Measurements from ENCODE around the gene HEY2.
A peak's percentile ranks its signal among the peaks of the same experiment; 100 is the strongest.
"Not testable (repeated sequence)": the region's sequence is repeated elsewhere in the genome, so short reads cannot be mapped to it uniquely, and the experiment has no call there.

HEY2 gene

GRCh38 chr6:125749173-125749864, at the start of gene HEY2:
TSS of gene HEY2 (plus strand) at chr6:125749632. CDS start at chr6:125749777, 145 bp downstream.
- DNase-seq, result peak; percentile 85

- DNase-seq, result no peak
Observed at GRCh38 chr6:125700581-125701353, 48.7 kb upstream of the HEY2 start.

GRCh38 chr6:125701354-125701668, 48.1 kb upstream of the HEY2 start:
- no peak for DNase-seq

GRCh38 chr6:125703882-125704281, 45.5 kb upstream of the HEY2 start:
- DNase-seq, result not testable (repeated sequence)

GRCh38 chr6:125707615-125708243, 41.7 kb upstream of the HEY2 start:
- DNase-seq, result no peak

- DNase-seq, result no peak
Observed at GRCh38 chr6:125711013-125711675, 38.3 kb upstream of the HEY2 start.

GRCh38 chr6:125714441-125715090, 34.9 kb upstream of the HEY2 start:
- no peak for DNase-seq

GRCh38 chr6:125717120-125717731, 32.2 kb upstream of the HEY2 start:
- no peak for DNase-seq

GRCh38 chr6:125718109-125718508, 31.3 kb upstream of the HEY2 start:
- no peak for DNase-seq

GRCh38 chr6:125722886-125723285, 26.5 kb upstream of the HEY2 start:
- DNase-seq, result no peak

GRCh38 chr6:125727216-125727615, 22.2 kb upstream of the HEY2 start:
- no peak for DNase-seq

GRCh38 chr6:125728739-125729138, 20.7 kb upstream of the HEY2 start:
- no peak for DNase-seq

- no peak for DNase-seq
Observed at GRCh38 chr6:125729983-125730382, 19.4 kb upstream of the HEY2 start.

- no peak for DNase-seq
Observed at GRCh38 chr6:125732398-125732797, 17.0 kb upstream of the HEY2 start.

- no peak for DNase-seq
Observed at GRCh38 chr6:125733516-125734300, 15.7 kb upstream of the HEY2 start.

- DNase-seq, result no peak
Observed at GRCh38 chr6:125738276-125738675, 11.2 kb upstream of the HEY2 start.

- DNase-seq, result no peak
Observed at GRCh38 chr6:125739364-125739763, 10.1 kb upstream of the HEY2 start.

- DNase-seq, result no peak
Observed at GRCh38 chr6:125741336-125741735, 8.1 kb upstream of the HEY2 start.

GRCh38 chr6:125742024-125742423, 7.4 kb upstream of the HEY2 start:
- no peak for DNase-seq

- DNase-seq, result no peak
Observed at GRCh38 chr6:125742464-125743120, 6.8 kb upstream of the HEY2 start.

GRCh38 chr6:125743604-125744003, 5.8 kb upstream of the HEY2 start:
- no peak for DNase-seq

Measured in activated CD8-positive, alpha-beta memory T cell treated with anti-CD3 and anti-CD28 coated beads, Interleukin-2, amount 50 U/mL, for 4 hours (primary cell).